Ishikawa (cell line): ENCODE data around the gene FAIM2.

Experiments used
- CEBPB ChIP-seq: IDR thresholded peaks from 2 replicates; pipeline ENCODE4 v1.6.1; 2012
- CREB1 ChIP-seq: IDR thresholded peaks from 2 replicates; pipeline ENCODE4 v1.6.1; 2012; ENCODE audit warnings: low read depth
- EGR1 ChIP-seq: IDR thresholded peaks from 2 replicates; pipeline ENCODE4 v1.6.1; 2012
- EP300 ChIP-seq: IDR thresholded peaks from 2 replicates; pipeline ENCODE4 v1.6.1; 2012; ENCODE audit warnings: borderline replicate concordance
- FOXM1 ChIP-seq: IDR thresholded peaks from 2 replicates; pipeline ENCODE4 v1.6.1; 2012; ENCODE audit warnings: low read depth, borderline replicate concordance
- NFIC ChIP-seq: IDR thresholded peaks from 2 replicates; pipeline ENCODE4 v1.6.1; 2012
- RAD21 ChIP-seq: IDR thresholded peaks from 2 replicates; pipeline ENCODE4 v1.6.1; 2012; ENCODE audit warnings: low read depth
- REST ChIP-seq: IDR thresholded peaks from 2 replicates; pipeline ENCODE4 v1.6.1; 2012; ENCODE audit warnings: low read depth, mild to moderate bottlenecking
- TAF1 ChIP-seq: IDR thresholded peaks from 2 replicates; pipeline ENCODE4 v1.6.1; 2012; ENCODE audit warnings: low read depth, mild to moderate bottlenecking
- TCF12 ChIP-seq: IDR thresholded peaks from 2 replicates; pipeline ENCODE4 v1.6.1; 2012; ENCODE audit warnings: low read depth
- TEAD4 ChIP-seq: IDR thresholded peaks from 2 replicates; pipeline ENCODE4 v1.6.1; 2012
- USF1 ChIP-seq: IDR thresholded peaks from 2 replicates; pipeline ENCODE4 v1.6.1; 2012
- YY1 ChIP-seq: IDR thresholded peaks from 2 replicates; pipeline ENCODE4 v1.6.1; 2012; ENCODE audit warnings: low read depth
- ZBTB7A ChIP-seq: IDR thresholded peaks from 2 replicates; pipeline ENCODE4 v1.6.1; 2012; ENCODE audit warnings: low read depth
- TF ChIP-seq, protein P1 (sequence below): IDR thresholded peaks from 2 replicates; pipeline ENCODE4 v1.6.1; 2012

Gene FAIM2

GRCh38 chr12:49904601-49905000 is 901 bp upstream of the FAIM2 start:
- TF ChIP-seq TCF12 (no peak), EP300 (no peak), EGR1 (no peak), FOXM1 (no peak), TEAD4 (no peak)
- TF ChIP-seq, protein P1, sequence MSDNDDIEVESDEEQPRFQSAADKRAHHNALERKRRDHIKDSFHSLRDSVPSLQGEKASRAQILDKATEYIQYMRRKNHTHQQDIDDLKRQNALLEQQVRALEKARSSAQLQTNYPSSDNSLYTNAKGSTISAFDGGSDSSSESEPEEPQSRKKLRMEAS, result no peak

DNA sequence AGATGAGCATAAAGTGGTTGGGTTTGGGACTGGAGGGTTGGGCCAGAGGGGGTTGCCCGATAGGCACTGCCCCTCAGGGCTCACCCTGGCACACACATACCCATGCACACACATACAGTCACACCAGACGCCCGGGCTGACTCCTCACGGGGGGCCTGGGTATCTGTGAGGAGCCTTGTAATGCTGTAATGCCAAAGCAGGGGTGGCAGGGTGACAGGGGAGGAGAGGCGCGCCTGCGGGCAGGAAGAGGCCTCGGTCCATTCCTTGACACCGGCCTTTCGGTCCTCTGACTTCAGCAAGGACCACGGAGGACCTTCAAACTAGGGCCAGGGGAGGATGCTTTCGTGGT is 375 bp downstream of the FAIM2 start:
- TF ChIP-seq USF1 (no peak), FOXM1 (no peak), YY1 (no peak), EP300 (no peak), RAD21 (no peak), TAF1 (no peak), CEBPB (no peak), REST (no peak), EGR1 (no peak), TCF12 (no peak), TEAD4 (no peak), ZBTB7A (no peak), CREB1 (no peak), NFIC (no peak)
- TF ChIP-seq, protein P1, result no peak

- TF ChIP-seq YY1, result no peak
- TF ChIP-seq ZBTB7A, result no peak
- TF ChIP-seq FOXM1, result no peak
- TF ChIP-seq CREB1, result no peak
- no peak for TF ChIP-seq REST
- no peak for TF ChIP-seq EGR1
- TF ChIP-seq RAD21, result no peak
- no peak for TF ChIP-seq NFIC
- TF ChIP-seq CEBPB, result no peak
- no peak for TF ChIP-seq EP300
- TF ChIP-seq TAF1, result no peak
- TF ChIP-seq, protein P1, result no peak
- TF ChIP-seq USF1, result no peak
- no peak for TF ChIP-seq TEAD4
- TF ChIP-seq TCF12, result no peak
These were observed 1.0 kb downstream of the FAIM2 start for GRCh38 chr12:49902399-49903350.

DNA sequence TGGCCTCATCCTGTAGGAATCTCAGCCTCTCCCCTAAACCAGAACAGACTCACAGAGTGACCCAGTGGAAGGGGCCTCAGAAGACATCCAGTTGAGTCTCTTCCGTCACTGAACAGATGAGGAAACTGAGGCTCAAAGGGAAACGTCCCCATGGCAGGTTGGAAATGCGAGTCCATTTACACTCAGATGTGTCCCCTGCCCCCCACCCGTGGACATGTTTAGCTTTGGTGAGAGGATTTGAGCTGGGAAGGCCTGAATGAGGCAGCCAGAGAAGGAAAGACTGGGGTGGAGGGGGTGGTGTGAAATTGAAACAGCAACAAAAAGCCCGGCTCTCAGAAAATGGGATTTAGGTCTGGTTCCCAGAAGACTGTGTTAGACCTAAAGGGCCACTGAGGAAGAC is 1.7 kb downstream of the FAIM2 start:
- TF ChIP-seq EGR1, result no peak
- no peak for TF ChIP-seq ZBTB7A
- TF ChIP-seq TAF1, result no peak
- TF ChIP-seq, protein P1, result no peak
- no peak for TF ChIP-seq TEAD4
- TF ChIP-seq CEBPB, result no peak
- no peak for TF ChIP-seq REST
- no peak for TF ChIP-seq CREB1
- no peak for TF ChIP-seq EP300
- TF ChIP-seq NFIC, result no peak
- no peak for TF ChIP-seq USF1
- TF ChIP-seq TCF12, result no peak
- no peak for TF ChIP-seq YY1
- TF ChIP-seq RAD21, result no peak
- no peak for TF ChIP-seq FOXM1
